Gastroesophageal sphincter (tissue), 4 donors: ENCODE data around the gene SLC25A13. TPM values are rescaled to one million over a fixed set of nuclear protein-coding genes. Genes with fewer than 3 reads are reported as not detected.
A peak's percentile ranks its signal among the peaks of the same experiment; 100 is the strongest.

Experiments used
- ATAC-seq: fragments of 150-250 bp; one replicate; pipeline ENCODE4 v1.9.1; 2016; ENCODE audit warnings: mild to moderate bottlenecking, moderate library complexity
- H3K27ac ChIP-seq, 4 donors: fragments of 200-600 bp; sonication (generic) in 3 of 4; 1 replicate in 3 of 4; 2 replicates in 1 of 4; pipeline ENCODE4 v1.5.1; 2016 to 2019
- H3K27me3 ChIP-seq: fragments of 200-600 bp; sonication (generic); one replicate; pipeline ENCODE4 v1.5.1; 2019
- H3K36me3 ChIP-seq, 2 donors: fragments of 200-600 bp; sonication (generic); one replicate each; pipeline ENCODE4 v1.5.1; 2019; ENCODE audit warnings: control low read depth in 1 of 2
- H3K4me1 ChIP-seq, 3 donors: fragments of 200-600 bp; sonication (generic); 1 replicate in 2 of 3; 2 replicates in 1 of 3; pipeline ENCODE4 v1.5.1; 2016 to 2019; ENCODE audit warnings: control low read depth in 2 of 3
- H3K4me3 ChIP-seq, 2 donors: fragments of 200-600 bp; sonication (generic); one replicate each; pipeline ENCODE4 v1.5.1; 2019; ENCODE audit warnings: mild to moderate bottlenecking in 1 of 2, moderate library complexity in 1 of 2
- H3K9me3 ChIP-seq, 3 donors: fragments of 200-600 bp; sonication (generic); one replicate each; pipeline ENCODE4 v1.5.1; 2017 to 2019; ENCODE audit warnings: control low read depth in 2 of 3
- EP300 ChIP-seq: sonication (generic); formaldehyde crosslinking; IDR thresholded peaks from one replicate; pipeline ENCODE4 v1.6.1; 2017; ENCODE audit warnings: antibody characterized with exemption, mild to moderate bottlenecking
- POLR2A ChIP-seq, 2 donors: fragments of 450-650 bp; IDR thresholded peaks; one replicate each; pipeline ENCODE4 v1.6.1; 2017; ENCODE audit warnings: antibody characterized with exemption in 2 of 2, mild to moderate bottlenecking in 2 of 2, moderate library complexity in 1 of 2
- POLR2AphosphoS5 ChIP-seq: sonication (generic); formaldehyde crosslinking; IDR thresholded peaks from one replicate; pipeline ENCODE4 v1.6.1; 2017; ENCODE audit warnings: antibody characterized with exemption
- WGBS, 2 donors: methylation state at CpG; one replicate each; pipeline ENCODE4 v1.1.5; 2018; ENCODE audit warnings: low coverage in 1 of 2; 5-methylcytosine and 5-hydroxymethylcytosine counted together
- total RNA-seq, 4 donors: library from RNA; depleted of rRNA; stranded (reverse); fragments of >200 nt; gene quantifications; one replicate each; pipeline ENCODE4 v1.1.0, GENCODE V29; 2016
- TF ChIP-seq, protein P1 (sequence below), 4 experiments: fragments of 200-600 bp in 2 of 4; fragments of 450-650 bp in 2 of 4; sonication (generic) in 1 of 4; IDR thresholded peaks; one replicate each; pipeline ENCODE4 v1.5.1; 2017 to 2019; ENCODE audit warnings: antibody characterized with exemption in 4 of 4, mild to moderate bottlenecking in 2 of 4, moderate library complexity in 2 of 4

SLC25A13 gene
- total RNA-seq, 4 donors from 2014 or later, result 19.0 to 42.0 (median 28.0) TPM

DNA sequence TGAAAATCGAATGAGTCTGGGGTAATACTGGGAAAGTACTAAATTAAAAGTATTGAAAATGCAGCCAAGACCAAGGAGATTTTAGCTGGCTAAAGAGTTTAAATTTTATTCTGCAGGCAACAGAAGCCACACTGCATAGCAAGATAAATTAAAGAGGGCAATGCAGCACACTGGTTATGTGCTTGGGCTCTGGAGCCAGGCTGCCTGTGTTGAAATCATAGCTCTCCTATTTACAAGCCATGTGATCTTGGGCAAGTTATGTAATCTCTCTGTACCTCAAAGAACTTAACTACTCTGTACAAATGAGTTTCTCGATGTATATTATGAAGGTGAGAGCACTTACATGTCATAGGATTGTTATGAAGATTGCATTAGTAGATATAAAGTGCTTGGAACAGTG is 9.9 kb downstream of the SLC25A13 start:
- no peaks in the 10 kb centered on the region for H3K36me3 ChIP-seq
- H3K4me1 ChIP-seq, result peaks cover 2 to 74% (median 10%) of the 10 kb centered on the region in 3 donors
- 55 to 60% methylated on average over 2 of the region's 2 CpGs for WGBS, 2 donors
- H3K9me3 ChIP-seq, result no peaks in the 10 kb centered on the region
- H3K4me3 ChIP-seq, result no peak overlapping the region
- H3K27me3 ChIP-seq, result no peaks in the 10 kb centered on the region
- TF ChIP-seq EP300 (no peak), POLR2AphosphoS5 (peak; percentile 19)
- ATAC-seq, result peak; percentile 85
- H3K27ac ChIP-seq, result peak overlapping the region in 1 of 4 donors; percentile 1

DNA sequence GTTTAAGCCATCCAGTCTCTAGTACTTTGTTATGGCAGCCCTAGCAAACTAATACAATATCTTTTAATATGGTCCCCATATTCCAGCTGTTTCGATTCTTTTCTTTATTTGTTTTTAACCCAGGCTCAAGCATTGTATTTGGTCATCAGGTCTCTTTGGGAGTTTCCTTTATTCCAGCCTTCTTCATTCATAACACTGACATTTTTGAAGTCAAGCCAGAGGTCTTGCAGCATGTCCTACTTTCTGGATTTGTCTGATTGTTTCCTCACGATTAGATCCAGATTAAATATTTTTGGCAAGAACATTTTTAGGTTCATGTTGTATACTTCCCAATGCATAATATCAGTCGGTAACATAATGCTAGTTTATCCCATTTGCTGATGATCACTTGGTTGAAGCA is 11.8 kb downstream of the SLC25A13 start:
- 29 to 31% methylated on average over 2 to 3 of the region's 3 CpGs for WGBS, 2 donors
- Histone ChIP-seq H3K27ac (peak overlapping the region in 2 of 4 donors; percentile 19 to 33), H3K27me3 (no peaks in the 10 kb centered on the region), H3K4me1 (peaks cover 2 to 67% (median 10%) of the 10 kb centered on the region in 3 donors), H3K4me3 (no peak overlapping the region), H3K9me3 (no peaks in the 10 kb centered on the region), H3K36me3 (peaks cover 0 to 3% of the 10 kb centered on the region in 2 donors)
- TF ChIP-seq POLR2AphosphoS5, result peak; percentile 47
- TF ChIP-seq EP300, result no peak
- TF ChIP-seq POLR2A (IDR thresholded peaks at IDR 0.05), result no peak
- TF ChIP-seq, protein P1, sequence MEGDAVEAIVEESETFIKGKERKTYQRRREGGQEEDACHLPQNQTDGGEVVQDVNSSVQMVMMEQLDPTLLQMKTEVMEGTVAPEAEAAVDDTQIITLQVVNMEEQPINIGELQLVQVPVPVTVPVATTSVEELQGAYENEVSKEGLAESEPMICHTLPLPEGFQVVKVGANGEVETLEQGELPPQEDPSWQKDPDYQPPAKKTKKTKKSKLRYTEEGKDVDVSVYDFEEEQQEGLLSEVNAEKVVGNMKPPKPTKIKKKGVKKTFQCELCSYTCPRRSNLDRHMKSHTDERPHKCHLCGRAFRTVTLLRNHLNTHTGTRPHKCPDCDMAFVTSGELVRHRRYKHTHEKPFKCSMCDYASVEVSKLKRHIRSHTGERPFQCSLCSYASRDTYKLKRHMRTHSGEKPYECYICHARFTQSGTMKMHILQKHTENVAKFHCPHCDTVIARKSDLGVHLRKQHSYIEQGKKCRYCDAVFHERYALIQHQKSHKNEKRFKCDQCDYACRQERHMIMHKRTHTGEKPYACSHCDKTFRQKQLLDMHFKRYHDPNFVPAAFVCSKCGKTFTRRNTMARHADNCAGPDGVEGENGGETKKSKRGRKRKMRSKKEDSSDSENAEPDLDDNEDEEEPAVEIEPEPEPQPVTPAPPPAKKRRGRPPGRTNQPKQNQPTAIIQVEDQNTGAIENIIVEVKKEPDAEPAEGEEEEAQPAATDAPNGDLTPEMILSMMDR (IDR thresholded peaks at IDR 0.05), result no peak
- peak; percentile 58 for ATAC-seq

DNA sequence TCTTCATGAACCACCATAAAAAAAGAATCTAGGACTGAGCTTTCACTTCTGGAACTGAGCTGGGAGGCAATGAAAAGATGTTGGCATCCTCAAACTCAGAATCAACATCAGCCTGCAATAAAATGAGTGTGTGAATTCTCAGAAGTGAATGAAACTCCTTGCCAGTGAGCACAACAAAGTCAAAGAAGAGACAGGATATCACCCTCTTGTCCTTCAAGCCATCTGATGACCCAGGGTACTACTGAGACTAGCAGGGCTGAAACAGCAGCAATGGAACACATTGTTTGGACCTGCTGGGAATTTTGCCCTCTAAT is 13.0 kb downstream of the SLC25A13 start:
- H3K9me3 ChIP-seq, result no peaks in the 10 kb centered on the region
- TF ChIP-seq POLR2AphosphoS5, result no peak
- TF ChIP-seq EP300, result no peak
- TF ChIP-seq, protein P1 (IDR thresholded peaks at IDR 0.05), result no peak
- no peak for TF ChIP-seq POLR2A (IDR thresholded peaks at IDR 0.05)

DNA sequence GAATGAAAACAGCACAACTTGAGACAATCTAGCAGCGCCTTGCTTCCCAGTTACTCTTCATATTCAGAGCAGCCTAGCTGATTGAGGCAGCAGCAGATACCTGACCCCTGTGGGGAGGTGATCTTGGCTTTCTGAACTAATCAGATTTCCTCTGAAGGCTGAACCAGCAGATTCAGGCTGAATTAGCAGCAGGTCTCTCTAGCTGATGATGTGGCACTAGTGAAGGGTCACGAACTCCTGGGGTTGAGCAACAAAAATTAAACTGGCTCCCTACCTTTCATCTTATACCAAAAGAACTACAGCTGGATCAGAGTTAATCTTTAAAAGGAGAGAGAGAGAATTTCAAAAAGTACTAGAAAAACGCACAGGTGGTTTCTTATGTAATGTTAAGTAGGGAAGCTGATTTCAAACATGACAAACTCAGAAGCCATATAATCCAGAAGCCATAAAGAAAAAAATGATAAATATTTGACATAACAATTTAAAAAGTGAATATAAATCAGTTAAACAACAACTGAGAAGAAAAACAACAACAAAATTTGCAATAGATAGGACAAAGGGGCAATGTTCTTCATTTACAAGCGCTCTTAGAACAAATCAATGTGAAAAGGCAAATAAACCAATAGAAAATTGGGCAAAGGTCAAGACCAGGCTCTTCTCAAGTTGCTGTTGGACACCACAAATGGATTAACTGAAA is 13.5 kb downstream of the SLC25A13 start:
- Histone ChIP-seq H3K27me3 (no peaks in the 10 kb centered on the region), H3K9me3 (no peaks in the 10 kb centered on the region), H3K4me3 (no peak overlapping the region), H3K36me3 (peaks cover 0 to 3% of the 10 kb centered on the region in 2 donors), H3K4me1 (peaks cover 2 to 69% (median 10%) of the 10 kb centered on the region in 3 donors), H3K27ac (peak overlapping the region in 1 of 4 donors; percentile 0)
- no peak for TF ChIP-seq EP300
- no peak for TF ChIP-seq POLR2AphosphoS5
- TF ChIP-seq, protein P1 (IDR thresholded peaks at IDR 0.05), result no peak
- TF ChIP-seq POLR2A (IDR thresholded peaks at IDR 0.05), result no peak
- 84 to 95% methylated on average over 3 to 4 of the region's 4 CpGs for WGBS, 2 donors
- no peak for ATAC-seq

More for the DNA sequence above, 13.0 kb downstream of the SLC25A13 start:
- Histone ChIP-seq H3K4me1 (peaks cover 2 to 71% (median 10%) of the 10 kb centered on the region in 3 donors), H3K36me3 (peaks cover 0 to 3% of the 10 kb centered on the region in 2 donors), H3K27ac (peak overlapping the region in 1 of 4 donors; percentile 33), H3K27me3 (no peaks in the 10 kb centered on the region), H3K4me3 (no peak overlapping the region)
- no peak for ATAC-seq

DNA sequence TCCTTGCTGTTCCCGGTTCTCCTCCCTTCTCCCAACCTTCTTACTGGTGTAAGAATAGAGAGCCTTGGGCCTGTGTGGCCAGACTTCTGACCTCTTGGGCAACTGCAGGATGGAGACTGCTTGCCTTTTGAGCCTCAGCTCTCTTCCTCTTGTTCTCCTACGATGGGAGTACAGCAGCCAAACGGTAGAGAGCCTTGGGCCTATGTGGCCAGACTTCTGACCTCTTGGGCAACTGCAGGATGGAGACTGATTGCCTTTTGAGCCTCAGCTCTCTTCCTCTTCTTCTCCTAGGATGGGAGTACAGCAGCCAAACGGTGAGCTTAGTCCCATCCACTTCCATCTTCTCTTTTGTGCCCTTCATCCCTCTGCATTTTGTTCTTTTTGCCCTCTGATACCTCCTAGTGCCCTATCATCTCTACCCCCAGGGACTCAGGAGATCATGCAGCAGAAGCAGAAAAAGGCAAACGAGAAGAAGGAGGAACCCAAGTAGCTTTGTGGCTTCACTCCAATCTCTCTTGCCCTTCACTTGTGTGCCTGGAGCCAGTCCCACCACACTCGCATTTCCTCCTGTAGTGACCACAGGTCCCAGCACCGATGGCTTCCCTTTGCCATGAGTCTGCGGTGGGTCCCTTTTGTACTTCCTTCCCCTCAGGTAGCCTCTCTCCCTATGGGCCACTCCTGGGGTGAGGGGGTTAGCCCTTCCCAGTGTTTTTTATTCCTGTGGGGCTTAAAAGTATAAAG is 15.3 kb downstream of the SLC25A13 start:
- H3K27ac ChIP-seq, result no peak overlapping the region
- peaks cover 0 to 51% (median 6%) of the 10 kb centered on the region in 3 donors for H3K4me1 ChIP-seq
- no peak for ATAC-seq
- H3K27me3 ChIP-seq, result no peaks in the 10 kb centered on the region
- no peak overlapping the region for H3K4me3 ChIP-seq
- H3K36me3 ChIP-seq, result peaks cover 0 to 3% of the 10 kb centered on the region in 2 donors
- no peak for TF ChIP-seq EP300
- no peak for TF ChIP-seq POLR2AphosphoS5
- TF ChIP-seq, protein P1 (IDR thresholded peaks at IDR 0.05), result no peak
- TF ChIP-seq POLR2A (IDR thresholded peaks at IDR 0.05), result no peak
- H3K9me3 ChIP-seq, result no peaks in the 10 kb centered on the region
- WGBS, 2 donors, result 62 to 73% methylated on average over 4 to 7 of the region's 8 CpGs
